ENCODE data around the gene CCL18. TPM values are rescaled to one million over a fixed set of nuclear protein-coding genes. Genes with fewer than 3 reads are reported as not detected.

The CCL18 gene
- total and polyA plus RNA-seq, 9 of the 15 experiments (the other 6 are each of a cell fraction or from before 2014, with no cell fraction given) = not detected

DNA sequence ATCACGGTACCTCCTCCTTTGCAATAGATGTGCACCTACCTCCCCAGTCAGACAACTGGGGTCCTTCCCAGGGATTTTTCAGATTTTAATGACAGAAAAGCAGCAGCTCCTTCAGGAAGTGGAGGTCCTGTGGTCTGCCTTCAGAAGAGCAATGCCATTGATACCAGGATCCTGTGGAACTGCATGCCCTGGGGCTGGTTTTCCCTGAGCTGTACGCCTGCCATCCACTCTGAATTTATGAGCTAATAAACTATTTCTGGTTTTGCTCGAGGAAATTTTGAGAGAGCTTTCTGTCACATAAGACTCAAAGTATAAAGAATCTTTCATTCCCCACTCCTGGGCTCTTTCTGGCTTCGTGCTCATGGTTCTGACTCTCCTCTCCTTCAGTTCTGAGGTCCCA lies 36.3 kb upstream of the CCL18 start (continued):
- no peak for TF ChIP-seq ZNF318 (IDR thresholded peaks at IDR 0.05; ENCODE audit: borderline replicate concordance in 1 of 2, low read depth in 1 of 2)
- TF ChIP-seq, protein P1, sequence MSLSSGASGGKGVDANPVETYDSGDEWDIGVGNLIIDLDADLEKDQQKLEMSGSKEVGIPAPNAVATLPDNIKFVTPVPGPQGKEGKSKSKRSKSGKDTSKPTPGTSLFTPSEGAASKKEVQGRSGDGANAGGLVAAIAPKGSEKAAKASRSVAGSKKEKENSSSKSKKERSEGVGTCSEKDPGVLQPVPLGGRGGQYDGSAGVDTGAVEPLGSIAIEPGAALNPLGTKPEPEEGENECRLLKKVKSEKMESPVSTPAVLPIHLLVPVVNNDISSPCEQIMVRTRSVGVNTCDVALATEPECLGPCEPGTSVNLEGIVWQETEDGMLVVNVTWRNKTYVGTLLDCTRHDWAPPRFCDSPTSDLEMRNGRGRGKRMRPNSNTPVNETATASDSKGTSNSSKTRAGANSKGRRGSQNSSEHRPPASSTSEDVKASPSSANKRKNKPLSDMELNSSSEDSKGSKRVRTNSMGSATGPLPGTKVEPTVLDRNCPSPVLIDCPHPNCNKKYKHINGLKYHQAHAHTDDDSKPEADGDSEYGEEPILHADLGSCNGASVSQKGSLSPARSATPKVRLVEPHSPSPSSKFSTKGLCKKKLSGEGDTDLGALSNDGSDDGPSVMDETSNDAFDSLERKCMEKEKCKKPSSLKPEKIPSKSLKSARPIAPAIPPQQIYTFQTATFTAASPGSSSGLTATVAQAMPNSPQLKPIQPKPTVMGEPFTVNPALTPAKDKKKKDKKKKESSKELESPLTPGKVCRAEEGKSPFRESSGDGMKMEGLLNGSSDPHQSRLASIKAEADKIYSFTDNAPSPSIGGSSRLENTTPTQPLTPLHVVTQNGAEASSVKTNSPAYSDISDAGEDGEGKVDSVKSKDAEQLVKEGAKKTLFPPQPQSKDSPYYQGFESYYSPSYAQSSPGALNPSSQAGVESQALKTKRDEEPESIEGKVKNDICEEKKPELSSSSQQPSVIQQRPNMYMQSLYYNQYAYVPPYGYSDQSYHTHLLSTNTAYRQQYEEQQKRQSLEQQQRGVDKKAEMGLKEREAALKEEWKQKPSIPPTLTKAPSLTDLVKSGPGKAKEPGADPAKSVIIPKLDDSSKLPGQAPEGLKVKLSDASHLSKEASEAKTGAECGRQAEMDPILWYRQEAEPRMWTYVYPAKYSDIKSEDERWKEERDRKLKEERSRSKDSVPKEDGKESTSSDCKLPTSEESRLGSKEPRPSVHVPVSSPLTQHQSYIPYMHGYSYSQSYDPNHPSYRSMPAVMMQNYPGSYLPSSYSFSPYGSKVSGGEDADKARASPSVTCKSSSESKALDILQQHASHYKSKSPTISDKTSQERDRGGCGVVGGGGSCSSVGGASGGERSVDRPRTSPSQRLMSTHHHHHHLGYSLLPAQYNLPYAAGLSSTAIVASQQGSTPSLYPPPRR (CRISPR knock-in tag; IDR thresholded peaks at IDR 0.05; ENCODE audit: borderline replicate concordance) = no peak
- no peak for TF ChIP-seq ZFPM2 (CRISPR knock-in tag; IDR thresholded peaks at IDR 0.05)
- no peak for TF ChIP-seq SNRNP70 (optimal IDR thresholded peaks at IDR 0.05; ENCODE audit: low read depth, low read length)
